A549 (cell line): ENCODE measurements around the gene PLCB1. TPM values are rescaled to one million over a fixed set of nuclear protein-coding genes. Genes with fewer than 3 reads are reported as not detected.

Experiments
- ATAC-seq, 2 experiments: fragments of 200-7000 bp in 1 of 2; fragments of >200 bp in 1 of 2; cut with Nextera tagmentation in 1 of 2; cut with Tn5 transposase in 1 of 2; 3 replicates each; pipeline versions ENCODE4 v1.8.0 to v1.9.1; 2018 to 2020; ENCODE audit warnings: mild to moderate bottlenecking in 1 of 2, moderate library complexity in 1 of 2
- CTCF ChIA-PET: fragments of 300-600 bp; sonication (Branson Sonifier 250); formaldehyde crosslinking; extraction: SDS; loops from one replicate; lab custom pipeline; 2021; ENCODE audit warnings: antibody characterized with exemption, inconsistent platforms; lab: Yijun Ruan, JAX
- POLR2A ChIA-PET: fragments of 350-600 bp; formaldehyde crosslinking; extraction: SDS; loops from one replicate; lab custom pipeline; 2021; ENCODE audit warnings: antibody characterized with exemption, inconsistent platforms; lab: Yijun Ruan, JAX
- DNase-seq, 2 experiments: peaks; one replicate each; pipeline versions ENCODE4 v3.0.0 to v3.0.0-alpha.2; 2011 to 2016; ENCODE audit warnings: low read depth in 1 of 2, low spot score in 1 of 2
- FAIRE-seq: peaks from 2 replicates; lab custom pipeline; 2011; peaks lifted over from hg19 to GRCh38; lab: Jason Lieb, UNC
- H3K27ac ChIP-seq, 2 experiments: fragments of >200 bp; sonication (Bioruptor Twin); formaldehyde crosslinking; 3 replicates each; pipeline ENCODE4 v1.5.1; 2016 to 2017
- H3K4me1 ChIP-seq: fragments of >200 bp; sonication (Bioruptor Twin); formaldehyde crosslinking; 3 replicates; pipeline ENCODE4 v1.6.1; 2016
- H3K4me2 ChIP-seq: fragments of >200 bp; sonication (Bioruptor Twin); formaldehyde crosslinking; 3 replicates; pipeline ENCODE4 v1.6.1; 2016
- H3K4me3 ChIP-seq: fragments of >200 bp; sonication (Bioruptor Twin); formaldehyde crosslinking; 3 replicates; pipeline ENCODE4 v1.5.1; 2016
- H3K9me3 ChIP-seq: fragments of >200 bp; sonication (Bioruptor Twin); formaldehyde crosslinking; 3 replicates; pipeline ENCODE4 v1.6.1; 2016
- ATOH8 ChIP-seq: fragments of 250-450 bp; sonication (Bioruptor Pico); IDR thresholded peaks from 2 replicates; pipeline ENCODE4 v1.5.0; 2020; ENCODE audit warnings: low read depth, mild to moderate bottlenecking, moderate library complexity
- BCL3 ChIP-seq: fragments of >200 bp; sonication (Bioruptor Twin); formaldehyde crosslinking; IDR thresholded peaks from 3 replicates; pipeline ENCODE4 v1.6.1; 2016
- CBX2 ChIP-seq: fragments of 200-600 bp; sonication (generic); IDR thresholded peaks from 2 replicates; pipeline ENCODE4 v1.6.1; 2016; ENCODE audit warnings: low read depth, mild to moderate bottlenecking, borderline replicate concordance
- CHD2 ChIP-seq: fragments of 150-350 bp; IDR thresholded peaks from 2 replicates; pipeline ENCODE4 v1.6.1; 2014; ENCODE audit warnings: low read length; ENCODE audit not compliant: partially characterized antibody
- EHMT2 ChIP-seq: fragments of 200-600 bp; sonication (generic); IDR thresholded peaks from 2 replicates; pipeline ENCODE4 v1.6.1; 2016; ENCODE audit warnings: antibody characterized with exemption, low read depth, mild to moderate bottlenecking, moderate library complexity
- FOXS1 ChIP-seq: fragments of 250-450 bp; sonication (Bioruptor Pico); IDR thresholded peaks from 2 replicates; pipeline ENCODE4 v1.5.0; 2020; ENCODE audit warnings: mild to moderate bottlenecking, moderate library complexity
- GATA3 ChIP-seq: IDR thresholded peaks from 2 replicates; pipeline ENCODE4 v1.6.1; 2012; ENCODE audit warnings: borderline replicate concordance
- HES2 ChIP-seq: fragments of >200 bp; sonication (Bioruptor Twin); formaldehyde crosslinking; IDR thresholded peaks from 2 replicates; pipeline ENCODE4 v1.6.1; 2016
- JUN ChIP-seq, 2 experiments: fragments of >200 bp; sonication (Bioruptor Twin); formaldehyde crosslinking; IDR thresholded peaks; 2 replicates in 1 of 2; 3 replicates in 1 of 2; pipeline ENCODE4 v1.6.1; 2016 to 2017
- KDM1A ChIP-seq: fragments of 200-600 bp; sonication (generic); IDR thresholded peaks from 2 replicates; pipeline ENCODE4 v1.6.1; 2016; ENCODE audit warnings: low read depth, mild to moderate bottlenecking
- KDM5A ChIP-seq: fragments of 200-600 bp; sonication (generic); IDR thresholded peaks from 2 replicates; pipeline ENCODE4 v1.6.1; 2016; ENCODE audit warnings: antibody characterized with exemption, mild to moderate bottlenecking
- NR3C1 ChIP-seq: fragments of >200 bp; sonication (Bioruptor Twin); formaldehyde crosslinking; IDR thresholded peaks from 3 replicates; pipeline ENCODE4 v1.6.1; 2017
- RAD21 ChIP-seq, 2 experiments: fragments of >200 bp in 1 of 2; sonication (Bioruptor Twin) in 1 of 2; formaldehyde crosslinking in 1 of 2; IDR thresholded peaks in 1 of 2; conservative IDR thresholded peaks in 1 of 2; 2 replicates in 1 of 2; 3 replicates in 1 of 2; pipeline ENCODE4 v1.6.1; 2012 to 2018; ENCODE audit warnings: inconsistent platforms in 1 of 2
- RFX5 ChIP-seq: fragments of 450-650 bp; IDR thresholded peaks from 2 replicates; pipeline ENCODE4 v1.7.1; 2014; ENCODE audit warnings: antibody characterized with exemption, mild to moderate bottlenecking, moderate library complexity
- RNF2 ChIP-seq: fragments of 200-600 bp; sonication (generic); IDR thresholded peaks from 2 replicates; pipeline ENCODE4 v1.6.1; 2016; ENCODE audit warnings: low read depth, mild to moderate bottlenecking, antibody characterized with exemption, moderate library complexity, borderline replicate concordance
- SREBF2 ChIP-seq: fragments of 450-650 bp; IDR thresholded peaks from 2 replicates; pipeline ENCODE4 v1.6.1; 2014; ENCODE audit warnings: mild to moderate bottlenecking, moderate library complexity
- ZFP36 ChIP-seq: fragments of 450-650 bp; IDR thresholded peaks from 2 replicates; pipeline ENCODE4 v1.6.1; 2014; ENCODE audit warnings: borderline replicate concordance; ENCODE audit not compliant: partially characterized antibody
- ZNF302 ChIP-seq: fragments of 250-450 bp; sonication (Bioruptor Pico); IDR thresholded peaks from 2 replicates; pipeline ENCODE4 v1.9.0; 2021; ENCODE audit warnings: inconsistent platforms, mild to moderate bottlenecking, moderate library complexity
- WGBS: methylation state at CpG from one replicate; pipeline ENCODE4 v1.1.6; 2017; ENCODE audit errors: missing lambda C conversion rate; 5-methylcytosine and 5-hydroxymethylcytosine counted together
- polyA plus RNA-seq, 4 experiments: library from polyadenylated mRNA; depleted of rRNA in 3 of 4; stranded (reverse); fragments of >200 nt; fragmentation: RNase III in 1 of 4; extraction: RNeasy Plus Mini Kit Qiagen cat#74134 plus additional on column Dnase treatment in 1 of 4; gene quantifications; 2 replicates in 3 of 4; 3 replicates in 1 of 4; pipeline ENCODE4 v1.2.3, GENCODE V29; 2011 to 2017

The PLCB1 gene
- polyA plus RNA-seq, 2 of the 4 experiments (the other 2 are of a cell fraction) = 0.97 to 6.3 TPM

- no peak overlapping the region for H3K4me3 ChIP-seq
- H3K4me1 ChIP-seq = no peaks in the 10 kb centered on the region; the same call in 2 of the 3 replicates
- H3K4me2 ChIP-seq = no peak overlapping the region
- FAIRE-seq (no peak), DNase-seq (no peak), ATAC-seq (no peak)
- H3K27ac ChIP-seq = no peak overlapping the region
- no peaks in the 10 kb centered on the region for H3K9me3 ChIP-seq
- 20% methylated on average over 6 of the region's 6 CpGs for WGBS
- CTCF ChIA-PET = interaction anchor here (0.7 to 3.0 kb wide), 4 partner anchors 261 to 598 kb away, joined by 3 to 26 read pairs (median 16); no protein-coding TSS in a partner anchor
- TF ChIP-seq ZNF302 (CRISPR knock-in tag) (no peak), CHD2 (no peak), GATA3 (no peak), KDM1A (no peak), RNF2 (no peak), HES2 (no peak), CBX2 (no peak), JUN (IDR thresholded peaks at IDR 0.05) (no peak), ATOH8 (CRISPR knock-in tag) (no peak), ZFP36 (no peak)
- TF ChIP-seq, all 56 proteins: peak for 0
- POLR2A ChIA-PET = no interaction called here
Measured at GRCh38 chr20:8129211-8129976, 2.7 kb upstream of the PLCB1 start.

- no peak overlapping the region; the same call in 2 of the 3 replicates for H3K4me2 ChIP-seq
- no peaks in the 10 kb centered on the region; the same call in 2 of the 3 replicates for H3K4me1 ChIP-seq
- ChIA-PET POLR2A (no interaction called here), CTCF (interaction anchor here (0.6 to 3.0 kb wide), 18 partner anchors 8 to 591 kb away, joined by 3 to 26 read pairs (median 4); no protein-coding TSS in a partner anchor)
- H3K9me3 ChIP-seq = no peaks in the 10 kb centered on the region
- H3K27ac ChIP-seq = no peak overlapping the region
- ATAC-seq (no peak), DNase-seq (no peak), FAIRE-seq (no peak)
- WGBS = 65% methylated on average over 8 of the region's 8 CpGs
- TF ChIP-seq FOXS1 (no peak), SREBF2 (no peak), NR3C1 (no peak), RAD21 (conservative IDR thresholded peaks at IDR 0.05 in 1 of 2, IDR thresholded peaks at IDR 0.05 in 1 of 2) (no peak), KDM5A (no peak), ATOH8 (CRISPR knock-in tag) (no peak), RFX5 (no peak), EHMT2 (no peak), BCL3 (no peak), CBX2 (no peak)
- no peak overlapping the region for H3K4me3 ChIP-seq
Measured at GRCh38 chr20:8130840-8131526, 1.1 kb upstream of the PLCB1 start.
